MM.1S (cell line): ENCODE measurements around the gene GRPEL1.

Source experiments
- DNase-seq: peaks from one replicate; pipeline ENCODE4 v3.0.0-alpha.2; 2015
- H2AFZ ChIP-seq: fragments of 300-600 bp; sonication (generic); 2 replicates; pipeline ENCODE4 v1.6.0; 2016; ENCODE audit warnings: antibody characterized with exemption, low read length
- H3F3A ChIP-seq: fragments of 300-600 bp; sonication (generic); 2 replicates; pipeline ENCODE4 v1.6.1; 2016; ENCODE audit warnings: mild to moderate bottlenecking, antibody characterized with exemption, low read length, moderate library complexity, mixed read lengths; ENCODE audit not compliant: insufficient read depth
- H3K27ac ChIP-seq: fragments of 300-600 bp; sonication (generic); 2 replicates; pipeline ENCODE4 v1.5.1; 2016; ENCODE audit warnings: mild to moderate bottlenecking, low read length
- H3K27me3 ChIP-seq: fragments of 300-600 bp; sonication (generic); replicated peaks from 2 replicates; pipeline ENCODE4 v1.6.0; 2016; ENCODE audit warnings: low read length; ENCODE audit not compliant: insufficient read depth
- H3K36me3 ChIP-seq: fragments of 300-600 bp; sonication (generic); replicated peaks from 2 replicates; pipeline ENCODE4 v1.6.1; 2016; ENCODE audit warnings: mild to moderate bottlenecking, low read length, mixed read lengths; ENCODE audit not compliant: insufficient read depth
- H3K4me1 ChIP-seq: fragments of 300-600 bp; sonication (generic); 2 replicates; pipeline ENCODE4 v1.6.1; 2016; ENCODE audit warnings: low read length, mixed read lengths
- H3K4me2 ChIP-seq: fragments of 300-600 bp; sonication (generic); 2 replicates; pipeline ENCODE4 v1.6.0; 2016; ENCODE audit warnings: low read depth, low read length
- H3K4me3 ChIP-seq: fragments of 300-600 bp; sonication (generic); 2 replicates; pipeline ENCODE4 v1.5.1; 2016; ENCODE audit warnings: low read length, mixed read lengths
- H3K79me2 ChIP-seq: fragments of 300-600 bp; sonication (generic); 2 replicates; pipeline ENCODE4 v1.6.1; 2016; ENCODE audit warnings: mixed run types, low read length, mixed read lengths
- H3K9ac ChIP-seq: fragments of 300-600 bp; sonication (generic); 2 replicates; pipeline ENCODE4 v1.6.1; 2016; ENCODE audit warnings: low read length, mixed read lengths
- H3K9me2 ChIP-seq: fragments of 300-600 bp; sonication (generic); replicated peaks from 2 replicates; pipeline ENCODE4 v1.6.1; 2016; ENCODE audit warnings: mild to moderate bottlenecking, low read length, mixed read lengths; ENCODE audit not compliant: insufficient read depth
- H3K9me3 ChIP-seq: fragments of 300-600 bp; sonication (generic); replicated peaks from 2 replicates; pipeline ENCODE4 v1.6.1; 2016; ENCODE audit warnings: mild to moderate bottlenecking, low read length, mixed read lengths; ENCODE audit not compliant: insufficient read depth
- H4K20me1 ChIP-seq: fragments of 300-600 bp; sonication (generic); 2 replicates; pipeline ENCODE4 v1.6.1; 2016; ENCODE audit warnings: mild to moderate bottlenecking, low read length, moderate library complexity, mixed read lengths; ENCODE audit not compliant: insufficient read depth
- CTCF ChIP-seq: fragments of 300-600 bp; sonication (generic); IDR thresholded peaks from 2 replicates; pipeline ENCODE4 v1.5.1; 2016; ENCODE audit warnings: antibody characterized with exemption, low read length, mixed read lengths
- EZH2 ChIP-seq: fragments of 300-600 bp; sonication (generic); optimal IDR thresholded peaks from 2 replicates; pipeline ENCODE3; 2017; ENCODE audit warnings: low read depth, mild to moderate bottlenecking, antibody characterized with exemption, low read length, mixed read lengths
- EZH2phosphoT487 ChIP-seq: fragments of 300-600 bp; sonication (generic); IDR thresholded peaks from 2 replicates; pipeline ENCODE4 v1.6.1; 2018; ENCODE audit warnings: antibody characterized with exemption, low read length

Gene GRPEL1

GRCh38 chr4:7061815-7062214 lies 6.0 kb downstream of the GRPEL1 start:
- DNase-seq: no peak
- H3K27me3 ChIP-seq: no peaks in the 10 kb centered on the region
- no peak overlapping the region for H3K4me3 ChIP-seq
- H3K9me3 ChIP-seq: no peaks in the 10 kb centered on the region
- H3K4me1 ChIP-seq: peaks cover 27% of the 10 kb centered on the region
- peaks cover 22% of the 10 kb centered on the region for H3F3A ChIP-seq
- no peak overlapping the region for H3K9ac ChIP-seq
- no peak for TF ChIP-seq CTCF
- TF ChIP-seq EZH2: no peak
- TF ChIP-seq EZH2phosphoT487: no peak
- H4K20me1 ChIP-seq: peaks cover 22% of the 10 kb centered on the region; the same call in 1 of the 2 replicates
- H2AFZ ChIP-seq: no peak overlapping the region
- H3K4me2 ChIP-seq: no peak overlapping the region
- peaks cover 31% of the 10 kb centered on the region for H3K36me3 ChIP-seq
- H3K79me2 ChIP-seq: peaks cover 52% of the 10 kb centered on the region
- no peak overlapping the region for H3K27ac ChIP-seq
- no peaks in the 10 kb centered on the region for H3K9me2 ChIP-seq

DNA sequence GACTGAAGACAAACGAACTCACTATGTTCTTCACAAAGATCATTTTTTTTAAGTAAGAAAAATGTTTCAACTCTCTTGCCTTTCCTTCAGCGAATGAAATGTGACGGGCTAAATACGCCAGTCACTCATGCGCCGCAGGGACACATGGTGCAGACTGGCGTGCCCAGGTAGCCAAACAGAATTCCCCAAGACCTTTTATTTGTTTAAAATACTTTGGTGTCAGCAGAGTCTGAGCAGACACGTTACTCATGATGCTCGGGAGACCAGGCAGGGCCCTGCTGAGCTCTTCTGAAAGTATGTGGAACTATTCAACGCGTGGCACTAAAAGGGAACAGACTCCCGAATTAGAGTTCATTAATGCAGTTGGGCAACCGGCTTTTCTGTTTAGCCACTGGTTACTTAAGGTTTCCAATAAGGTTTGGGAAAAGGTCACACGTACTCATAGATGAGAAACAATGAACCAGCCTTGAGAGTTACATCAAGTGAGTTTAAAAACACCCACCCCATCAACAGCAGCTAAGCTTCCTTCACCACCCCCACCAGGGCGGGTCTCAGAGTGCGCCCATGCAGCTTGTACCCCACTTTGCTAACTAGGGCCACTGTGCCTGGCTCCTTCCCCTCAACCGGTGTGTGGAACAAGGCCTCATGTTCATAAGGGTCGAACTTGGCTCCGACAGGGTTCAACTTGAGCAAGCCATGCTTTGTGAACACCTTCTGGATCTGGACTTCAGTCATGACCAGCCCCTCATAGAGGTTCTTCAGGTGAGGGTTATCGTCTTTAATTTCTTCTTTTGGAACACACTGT lies 7.3 kb downstream of the GRPEL1 start:
- Histone ChIP-seq H3K9ac (no peak overlapping the region), H3K9me2 (no peaks in the 10 kb centered on the region), H3K4me1 (peaks cover 18% of the 10 kb centered on the region), H3K36me3 (peaks cover 25% of the 10 kb centered on the region), H3K79me2 (peaks cover 44% of the 10 kb centered on the region), H3K4me2 (no peak overlapping the region), H3K9me3 (no peaks in the 10 kb centered on the region), H2AFZ (no peak overlapping the region), H3K27me3 (no peaks in the 10 kb centered on the region), H3F3A (peaks cover 22% of the 10 kb centered on the region), H3K27ac (no peak overlapping the region), H3K4me3 (no peak overlapping the region), H4K20me1 (peaks cover 18% of the 10 kb centered on the region; the same call in 1 of the 2 replicates)
- no peak for TF ChIP-seq CTCF
- DNase-seq: no peak

DNA sequence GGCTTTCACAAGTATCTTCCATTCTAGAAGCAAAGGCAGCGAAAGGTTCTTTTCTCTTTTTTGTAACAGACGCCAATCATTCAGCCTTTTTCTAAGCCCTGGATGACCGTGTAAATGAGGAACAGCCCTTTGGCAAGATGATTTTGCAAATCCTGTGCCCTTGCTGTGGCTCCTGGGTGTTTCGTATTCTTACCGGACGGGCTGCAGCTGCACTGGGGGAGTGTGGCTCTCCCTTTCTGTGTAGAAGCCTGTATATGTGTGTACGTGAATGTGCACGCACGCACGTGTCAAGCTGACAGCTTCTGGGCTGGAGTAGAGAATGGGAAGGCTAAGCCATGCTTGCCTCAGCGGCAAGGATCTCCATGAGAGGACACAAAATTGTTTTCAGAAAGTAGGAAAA lies 8.2 kb downstream of the GRPEL1 start:
- no peak for TF ChIP-seq EZH2
- no peak for TF ChIP-seq EZH2phosphoT487
- TF ChIP-seq CTCF: no peak
- no peak overlapping the region for H2AFZ ChIP-seq
- H3K36me3 ChIP-seq: peaks cover 28% of the 10 kb centered on the region
- no peak overlapping the region for H3K4me2 ChIP-seq
- peaks cover 15% of the 10 kb centered on the region; the same call in 1 of the 2 replicates for H4K20me1 ChIP-seq
- H3K27me3 ChIP-seq: no peaks in the 10 kb centered on the region
- H3K79me2 ChIP-seq: peaks cover 35% of the 10 kb centered on the region
- peaks cover 22% of the 10 kb centered on the region for H3F3A ChIP-seq
- H3K9me2 ChIP-seq: no peaks in the 10 kb centered on the region
- no peaks in the 10 kb centered on the region for H3K9me3 ChIP-seq
- H3K9ac ChIP-seq: no peak overlapping the region
- H3K27ac ChIP-seq: no peak overlapping the region
- DNase-seq: no peak
- H3K4me1 ChIP-seq: peaks cover 18% of the 10 kb centered on the region
- H3K4me3 ChIP-seq: no peak overlapping the region
